Upper lobe of left lung (tissue), 4 donors: ENCODE results near the gene ZNF112.

Experiments used
- CTCF ChIP-seq, 6 experiments: fragments of 450-650 bp in 4 of 6; fragments of 200-600 bp in 2 of 6; sonication (generic) in 2 of 6; IDR thresholded peaks; one replicate each; pipeline ENCODE4 v1.5.1; 2016 to 2019; ENCODE audit warnings: antibody characterized with exemption in 6 of 6
- POLR2A ChIP-seq, 4 donors: fragments of 450-650 bp; IDR thresholded peaks; one replicate each; pipeline ENCODE4 v1.5.1; 2016 to 2017; ENCODE audit warnings: antibody characterized with exemption in 4 of 4, mild to moderate bottlenecking in 2 of 4
- POLR2AphosphoS5 ChIP-seq, 2 donors: sonication (generic); formaldehyde crosslinking; IDR thresholded peaks; one replicate each; pipeline ENCODE4 v1.5.1; 2017; ENCODE audit warnings: antibody characterized with exemption in 2 of 2

GRCh38 chr19:44344255-44344654, 12.2 kb downstream of the ZNF112 start:
- TF ChIP-seq POLR2AphosphoS5 (IDR thresholded peaks at IDR 0.05) (no peak), CTCF (IDR thresholded peaks at IDR 0.05) (no peak), POLR2A (IDR thresholded peaks at IDR 0.05) (no peak)
